ENCODE measurements around the gene PHYKPL.

PHYKPL gene

DNA sequence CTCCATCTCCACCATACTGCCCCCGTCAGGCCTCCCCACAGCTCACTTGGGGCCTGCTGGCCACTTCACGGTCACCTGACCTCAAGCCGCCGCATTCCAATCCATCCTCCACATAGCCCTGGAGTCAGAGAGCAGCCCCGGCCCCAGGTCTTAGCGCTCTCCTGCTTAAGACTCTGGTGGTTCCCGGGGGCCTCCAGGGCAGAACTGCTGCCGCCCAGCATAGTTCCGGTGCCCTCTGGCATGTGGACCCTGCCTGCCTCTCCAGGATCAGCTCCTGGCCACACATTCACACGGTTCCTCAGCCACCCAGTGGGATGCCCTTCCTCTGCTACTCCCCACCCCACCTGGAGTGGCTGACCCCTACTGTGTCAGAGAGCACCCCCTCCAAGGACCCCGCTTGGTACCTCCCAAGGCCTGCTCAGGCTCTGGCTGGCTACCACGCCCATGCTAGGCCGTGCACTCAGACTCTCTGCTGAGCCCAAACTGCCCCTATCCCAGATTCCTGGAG is 8.7 kb downstream of the PHYKPL start:
- TF ChIP-seq FOXP2 (optimal IDR thresholded peaks at IDR 0.05; ENCODE audit: borderline replicate concordance, extremely low read depth, extremely low read length, insufficient read depth), result no peak
- TF ChIP-seq, protein P1, sequence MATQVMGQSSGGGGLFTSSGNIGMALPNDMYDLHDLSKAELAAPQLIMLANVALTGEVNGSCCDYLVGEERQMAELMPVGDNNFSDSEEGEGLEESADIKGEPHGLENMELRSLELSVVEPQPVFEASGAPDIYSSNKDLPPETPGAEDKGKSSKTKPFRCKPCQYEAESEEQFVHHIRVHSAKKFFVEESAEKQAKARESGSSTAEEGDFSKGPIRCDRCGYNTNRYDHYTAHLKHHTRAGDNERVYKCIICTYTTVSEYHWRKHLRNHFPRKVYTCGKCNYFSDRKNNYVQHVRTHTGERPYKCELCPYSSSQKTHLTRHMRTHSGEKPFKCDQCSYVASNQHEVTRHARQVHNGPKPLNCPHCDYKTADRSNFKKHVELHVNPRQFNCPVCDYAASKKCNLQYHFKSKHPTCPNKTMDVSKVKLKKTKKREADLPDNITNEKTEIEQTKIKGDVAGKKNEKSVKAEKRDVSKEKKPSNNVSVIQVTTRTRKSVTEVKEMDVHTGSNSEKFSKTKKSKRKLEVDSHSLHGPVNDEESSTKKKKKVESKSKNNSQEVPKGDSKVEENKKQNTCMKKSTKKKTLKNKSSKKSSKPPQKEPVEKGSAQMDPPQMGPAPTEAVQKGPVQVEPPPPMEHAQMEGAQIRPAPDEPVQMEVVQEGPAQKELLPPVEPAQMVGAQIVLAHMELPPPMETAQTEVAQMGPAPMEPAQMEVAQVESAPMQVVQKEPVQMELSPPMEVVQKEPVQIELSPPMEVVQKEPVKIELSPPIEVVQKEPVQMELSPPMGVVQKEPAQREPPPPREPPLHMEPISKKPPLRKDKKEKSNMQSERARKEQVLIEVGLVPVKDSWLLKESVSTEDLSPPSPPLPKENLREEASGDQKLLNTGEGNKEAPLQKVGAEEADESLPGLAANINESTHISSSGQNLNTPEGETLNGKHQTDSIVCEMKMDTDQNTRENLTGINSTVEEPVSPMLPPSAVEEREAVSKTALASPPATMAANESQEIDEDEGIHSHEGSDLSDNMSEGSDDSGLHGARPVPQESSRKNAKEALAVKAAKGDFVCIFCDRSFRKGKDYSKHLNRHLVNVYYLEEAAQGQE (IDR thresholded peaks at IDR 0.05; ENCODE audit: insufficient read depth in 1 of 2, low read depth in 2 of 2, low read length in 2 of 2), result no peak
- no peak for TF ChIP-seq SIN3A (IDR thresholded peaks at IDR 0.05; ENCODE audit: borderline replicate concordance, insufficient read depth, low read length)
- TF ChIP-seq POLR2AphosphoS5 (IDR thresholded peaks at IDR 0.05; ENCODE audit: low read depth, low read length), result no peak
- TF ChIP-seq TAF1 (IDR thresholded peaks at IDR 0.05; ENCODE audit: borderline replicate concordance, insufficient read depth, low read length), result no peak

DNA sequence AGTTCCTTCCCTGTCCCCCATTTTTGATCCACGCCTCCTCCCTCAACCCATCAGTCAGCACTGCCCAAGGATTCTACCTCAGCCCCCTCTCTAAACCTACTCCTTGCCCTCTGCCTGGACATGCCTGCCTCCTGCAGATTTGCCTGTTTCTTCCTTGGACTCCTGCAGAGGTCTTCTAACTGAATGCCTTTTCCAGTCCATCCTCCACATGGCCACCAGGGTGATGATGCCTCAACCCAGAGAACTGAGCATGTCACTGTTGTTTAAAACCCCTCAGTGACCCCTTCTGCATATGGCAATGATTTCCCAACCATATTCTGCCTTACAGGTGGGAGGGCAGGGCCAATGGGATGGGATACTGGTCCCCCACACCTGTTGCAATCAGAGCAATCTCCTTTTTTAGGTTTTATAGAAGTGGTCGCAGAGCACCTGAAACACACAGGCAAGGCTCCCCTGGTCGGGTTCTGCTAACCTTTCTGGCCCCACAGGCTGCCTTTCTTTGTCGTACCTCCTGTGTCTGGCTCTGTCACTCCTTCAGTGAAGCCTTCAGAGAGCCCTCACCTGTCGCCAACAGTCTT is 9.3 kb downstream of the PHYKPL start:
- no peak for TF ChIP-seq TAF1 (IDR thresholded peaks at IDR 0.05; ENCODE audit: borderline replicate concordance, insufficient read depth, low read length)
- no peak for TF ChIP-seq SIN3A (IDR thresholded peaks at IDR 0.05; ENCODE audit: borderline replicate concordance, insufficient read depth, low read length)
- no peak for TF ChIP-seq POLR2AphosphoS5 (IDR thresholded peaks at IDR 0.05; ENCODE audit: low read depth, low read length)
- no peak for TF ChIP-seq FOXP2 (optimal IDR thresholded peaks at IDR 0.05; ENCODE audit: borderline replicate concordance, extremely low read depth, extremely low read length, insufficient read depth)
- TF ChIP-seq, protein P1 (IDR thresholded peaks at IDR 0.05; ENCODE audit: insufficient read depth in 1 of 2, low read depth in 2 of 2, low read length in 2 of 2), result no peak

DNA sequence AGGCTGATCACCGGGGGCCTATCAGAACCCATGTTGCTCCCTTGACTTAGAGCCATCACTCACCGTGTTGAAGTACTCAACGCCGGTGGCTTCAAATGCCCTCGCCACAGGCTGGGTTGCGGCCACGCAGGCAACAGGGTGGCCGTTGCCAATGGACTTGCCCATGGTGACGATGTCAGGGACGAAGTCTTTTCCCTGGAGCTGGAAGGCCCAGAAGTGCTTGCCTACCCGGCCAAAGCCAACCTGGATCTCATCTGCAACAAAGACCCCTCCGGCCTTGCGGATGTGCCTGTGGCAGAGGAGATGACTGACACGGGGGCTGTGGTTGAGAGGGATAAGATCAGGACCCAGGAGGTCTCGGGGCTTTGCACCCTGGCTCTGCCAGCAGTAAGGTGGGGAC is 10.3 kb downstream of the PHYKPL start:
- TF ChIP-seq, protein P1 (IDR thresholded peaks at IDR 0.05; ENCODE audit: insufficient read depth in 1 of 2, low read depth in 2 of 2, low read length in 2 of 2), result no peak
- TF ChIP-seq TAF1 (IDR thresholded peaks at IDR 0.05; ENCODE audit: borderline replicate concordance, insufficient read depth, low read length) (no peak), POLR2AphosphoS5 (IDR thresholded peaks at IDR 0.05; ENCODE audit: low read depth, low read length) (no peak), SIN3A (IDR thresholded peaks at IDR 0.05; ENCODE audit: borderline replicate concordance, insufficient read depth, low read length) (no peak), FOXP2 (optimal IDR thresholded peaks at IDR 0.05; ENCODE audit: borderline replicate concordance, extremely low read depth, extremely low read length, insufficient read depth) (no peak)

DNA sequence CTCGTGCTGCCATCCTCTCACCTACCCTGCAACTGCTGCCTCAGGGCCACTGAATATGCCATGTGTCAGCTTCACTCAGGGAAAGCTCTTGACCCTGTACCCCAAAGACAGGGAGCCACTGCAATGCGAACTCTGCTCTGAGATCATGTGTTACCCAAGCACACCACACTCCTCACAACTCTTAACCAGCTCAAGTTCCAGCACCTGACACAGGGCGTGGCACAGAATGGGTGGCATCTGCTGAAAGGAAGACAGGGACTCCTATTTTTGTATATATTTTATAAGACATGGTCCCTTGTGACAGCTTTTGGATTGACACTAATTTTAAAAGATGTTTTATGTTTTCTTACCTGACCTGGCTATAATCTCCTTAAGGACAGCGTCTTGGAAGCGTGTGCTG is 10.7 kb downstream of the PHYKPL start:
- TF ChIP-seq SIN3A (IDR thresholded peaks at IDR 0.05; ENCODE audit: borderline replicate concordance, insufficient read depth, low read length) (no peak), POLR2AphosphoS5 (IDR thresholded peaks at IDR 0.05; ENCODE audit: low read depth, low read length) (no peak), FOXP2 (optimal IDR thresholded peaks at IDR 0.05; ENCODE audit: borderline replicate concordance, extremely low read depth, extremely low read length, insufficient read depth) (no peak), TAF1 (IDR thresholded peaks at IDR 0.05; ENCODE audit: borderline replicate concordance, insufficient read depth, low read length) (no peak)
- TF ChIP-seq, protein P1 (IDR thresholded peaks at IDR 0.05; ENCODE audit: insufficient read depth in 1 of 2, low read depth in 2 of 2, low read length in 2 of 2), result no peak

All from PFSK-1 (cell line).